ENCODE results near the gene MAPK11.

Gene MAPK11

DNA sequence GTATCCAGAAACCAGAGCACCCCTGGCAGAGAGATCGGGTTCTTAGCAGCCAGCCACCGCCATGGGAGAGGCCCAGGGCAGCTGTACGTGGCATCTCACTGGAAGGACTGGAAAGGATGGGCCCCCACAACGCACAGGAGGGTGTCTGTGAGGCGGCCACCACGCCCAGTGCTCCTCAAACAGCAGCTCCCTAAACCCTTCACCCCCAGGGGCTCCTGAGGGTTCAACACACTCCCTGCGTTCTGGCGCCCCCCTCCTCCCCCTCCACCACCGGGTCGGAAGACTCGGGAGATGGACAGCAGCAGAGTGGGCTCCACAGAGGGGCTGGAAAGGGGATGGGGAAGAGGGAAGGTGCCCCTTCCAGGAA lies 9.8 kb downstream of the MAPK11 start:
- no peak for DNase-seq

DNA sequence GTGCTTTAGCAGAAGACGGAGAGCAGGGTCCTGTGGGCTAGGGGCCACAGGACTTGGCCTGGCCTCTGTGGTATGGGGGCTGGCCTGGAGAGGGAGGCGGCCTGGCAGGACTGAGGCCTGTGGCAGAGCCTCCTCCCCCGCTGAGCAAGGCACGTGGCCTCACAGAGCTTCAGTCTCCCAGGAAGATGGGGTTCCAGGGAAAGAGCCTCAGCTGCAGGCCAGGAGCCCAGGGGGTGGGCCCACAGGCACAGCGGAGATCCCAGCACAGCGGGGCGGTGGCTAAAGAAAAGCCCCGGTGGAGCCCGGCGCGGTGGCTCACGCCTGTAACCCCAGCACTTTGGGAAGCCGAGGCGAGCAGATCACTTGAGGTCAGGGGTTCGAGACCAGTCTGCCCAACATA lies 10.9 kb downstream of the MAPK11 start:
- no peak for DNase-seq

DNA sequence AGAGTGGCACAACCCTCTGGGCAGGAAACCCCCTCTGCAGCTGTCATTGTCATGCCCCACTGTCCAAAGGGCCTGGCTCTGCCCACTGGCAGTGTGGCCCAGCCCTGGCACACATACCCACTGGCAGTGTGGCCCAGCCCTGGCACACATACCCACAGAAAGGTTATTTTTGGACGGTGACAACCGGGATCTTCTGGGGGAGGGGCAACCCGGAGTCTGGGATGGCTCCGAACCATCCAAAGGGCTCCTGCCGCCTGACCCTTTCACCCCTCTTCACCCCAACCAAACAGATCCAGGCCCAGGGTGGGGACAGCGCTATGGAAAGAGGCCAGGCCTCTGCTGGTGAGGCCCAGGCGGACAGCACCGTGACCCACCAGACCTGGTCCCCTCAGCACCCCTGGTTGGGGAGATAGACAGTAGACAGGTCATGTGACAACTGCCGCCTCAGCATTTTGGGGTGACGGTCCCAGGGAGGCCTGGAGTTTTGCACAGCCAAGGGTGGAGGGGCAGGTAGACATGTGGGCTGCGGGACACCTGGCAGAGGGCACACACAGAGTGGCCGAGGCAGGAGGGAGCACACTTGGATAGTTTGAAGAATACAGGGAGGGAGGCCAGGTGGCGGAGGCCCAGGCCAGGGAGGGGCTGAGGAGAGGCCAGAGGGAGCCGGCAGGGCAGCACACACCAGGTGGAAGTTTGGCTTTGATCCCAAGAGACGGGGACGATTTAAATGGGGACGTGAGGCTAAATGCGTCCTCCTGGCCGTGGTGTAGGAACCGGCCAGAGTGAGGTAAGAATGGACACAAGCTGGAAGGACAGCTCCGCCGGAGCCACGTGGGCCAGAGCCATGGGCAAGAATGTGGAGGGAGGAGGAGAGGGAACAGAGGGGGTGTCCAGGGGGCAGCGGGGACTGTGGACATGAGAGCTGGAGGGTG lies 11.6 kb downstream of the MAPK11 start:
- DNase-seq = no peak

DNA sequence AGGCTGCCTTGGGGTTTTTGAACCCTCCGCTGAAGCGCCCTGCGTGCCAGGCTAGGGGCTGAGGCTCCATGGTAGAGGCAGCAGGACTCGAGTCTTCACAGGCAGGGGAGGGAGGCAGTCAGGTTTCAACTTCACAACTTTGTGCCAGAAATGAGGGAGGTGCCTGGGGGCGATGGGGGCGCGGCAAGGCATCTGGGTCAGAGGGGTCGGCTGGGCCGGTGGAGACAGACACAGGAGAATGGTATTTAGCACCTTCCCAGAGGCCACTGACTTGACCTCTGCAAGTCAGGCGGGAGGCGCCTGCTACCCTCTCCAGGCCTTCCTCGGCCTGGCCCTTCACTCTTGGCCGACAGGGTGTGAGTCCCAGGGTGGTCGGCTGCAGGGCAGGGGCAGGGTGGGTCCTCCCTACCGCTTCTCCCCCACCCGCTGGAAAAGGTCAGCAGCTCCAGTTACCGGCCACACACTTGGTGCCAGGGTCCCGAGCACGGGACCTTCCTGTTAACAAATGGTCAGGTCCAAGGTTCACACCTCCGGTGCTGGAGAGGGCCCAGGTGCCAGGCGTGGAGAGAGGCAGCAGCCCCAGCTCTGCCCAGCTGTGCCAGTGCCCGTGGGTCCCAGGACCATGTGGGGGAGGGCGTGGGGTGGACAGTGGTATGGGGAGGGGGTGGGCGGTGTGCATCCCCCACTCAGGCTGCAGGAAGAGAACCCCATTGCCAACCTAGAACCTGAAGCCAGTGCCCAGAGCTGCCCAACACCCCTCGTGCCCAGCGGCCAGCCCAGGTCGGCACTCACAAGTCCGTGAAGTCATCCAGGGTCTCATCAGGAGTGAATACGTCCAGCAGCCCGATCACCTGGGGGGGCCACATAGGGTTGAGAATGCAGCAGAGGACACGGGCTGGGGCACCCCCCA lies 12.5 kb downstream of the MAPK11 start:
- no peak for DNase-seq

DNA sequence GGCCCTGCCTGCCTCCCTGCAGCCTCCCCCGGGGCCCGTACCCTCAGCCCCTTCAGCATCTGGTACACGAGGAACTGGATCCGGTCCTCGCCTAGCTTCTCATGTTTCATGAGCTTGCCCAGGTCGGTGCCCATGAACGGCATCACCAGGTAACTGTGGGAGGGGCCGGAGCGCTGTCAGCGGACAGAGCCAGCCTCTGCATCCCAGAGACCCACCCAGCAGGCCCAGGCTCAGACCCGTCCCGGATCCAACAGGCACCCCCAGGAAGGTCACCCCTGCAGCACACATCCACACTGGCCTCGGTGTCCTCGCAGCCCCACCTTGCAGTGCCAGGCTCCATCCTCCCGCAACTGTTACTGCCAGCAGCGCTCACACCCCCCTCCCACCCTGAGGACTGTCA lies 13.1 kb downstream of the MAPK11 start:
- no peak for DNase-seq

DNA sequence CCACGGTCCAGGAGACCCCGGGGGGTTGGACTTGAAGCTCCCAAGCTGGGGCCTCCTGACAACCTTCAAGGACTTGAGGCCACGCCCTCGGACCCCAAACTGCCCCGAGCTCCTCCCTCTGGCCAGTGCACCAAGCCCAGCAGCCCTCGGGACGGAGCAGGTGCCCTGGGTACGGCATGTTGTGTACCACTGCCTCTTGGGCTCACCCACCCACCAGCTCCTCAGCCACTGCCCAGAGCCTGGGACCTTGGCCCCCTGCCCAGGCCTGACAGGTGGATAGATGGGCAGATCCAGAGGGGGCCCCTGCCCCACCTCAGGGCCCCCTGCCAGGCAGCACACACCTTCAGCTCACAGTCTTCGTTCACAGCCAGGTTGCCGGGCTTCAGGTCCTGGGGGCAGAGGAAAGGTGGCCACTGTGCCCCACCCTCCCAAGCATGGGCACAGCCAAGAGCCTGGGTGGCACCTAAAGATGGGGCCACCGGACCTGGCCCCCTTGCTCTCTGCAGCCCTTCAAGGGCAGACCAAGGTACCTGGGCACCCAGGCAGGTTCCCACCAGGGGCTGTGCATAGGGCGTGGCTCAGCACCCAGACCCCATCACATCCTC lies 13.8 kb downstream of the MAPK11 start:
- no peak for DNase-seq

DNA sequence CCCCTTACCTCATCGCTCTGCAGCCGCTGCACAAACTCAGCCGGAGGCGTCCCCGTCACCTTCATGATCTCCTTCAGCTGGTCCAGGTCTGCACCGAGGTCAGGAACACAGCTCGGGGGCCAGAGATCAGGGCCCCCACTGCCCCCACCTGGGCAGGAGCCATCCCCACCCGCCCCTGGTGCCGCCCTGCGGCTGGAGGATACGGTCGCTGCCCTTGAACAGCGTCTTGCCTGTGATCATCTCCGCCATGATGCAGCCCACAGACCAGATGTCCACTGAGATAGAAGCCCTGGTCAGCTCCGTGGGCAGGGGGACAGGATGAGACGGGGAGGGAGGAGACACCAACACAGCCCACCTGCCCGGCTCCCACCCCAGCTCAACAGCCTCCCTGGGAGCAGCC lies 14.6 kb downstream of the MAPK11 start:
- DNase-seq = no peak

DNA sequence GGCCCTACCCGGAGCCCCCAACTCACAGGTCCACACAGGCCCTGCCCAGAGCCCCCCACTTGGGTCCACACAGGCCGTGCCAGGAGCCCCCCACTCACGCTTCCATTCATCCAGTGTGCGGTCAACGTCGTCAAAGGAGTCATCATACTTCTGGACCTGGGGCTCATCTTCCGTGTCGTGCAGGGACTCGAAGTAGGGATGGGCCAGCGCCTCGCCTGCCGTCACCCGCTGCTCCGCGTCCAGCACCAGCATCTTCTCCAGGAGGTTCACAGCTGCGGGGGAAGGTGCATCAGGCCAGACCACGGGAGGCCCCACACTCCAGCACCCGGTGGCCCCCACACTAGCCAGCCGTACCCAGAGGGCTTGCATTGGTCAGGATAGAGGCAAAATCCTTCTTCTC lies 15.1 kb downstream of the MAPK11 start:
- no peak for DNase-seq

DNA sequence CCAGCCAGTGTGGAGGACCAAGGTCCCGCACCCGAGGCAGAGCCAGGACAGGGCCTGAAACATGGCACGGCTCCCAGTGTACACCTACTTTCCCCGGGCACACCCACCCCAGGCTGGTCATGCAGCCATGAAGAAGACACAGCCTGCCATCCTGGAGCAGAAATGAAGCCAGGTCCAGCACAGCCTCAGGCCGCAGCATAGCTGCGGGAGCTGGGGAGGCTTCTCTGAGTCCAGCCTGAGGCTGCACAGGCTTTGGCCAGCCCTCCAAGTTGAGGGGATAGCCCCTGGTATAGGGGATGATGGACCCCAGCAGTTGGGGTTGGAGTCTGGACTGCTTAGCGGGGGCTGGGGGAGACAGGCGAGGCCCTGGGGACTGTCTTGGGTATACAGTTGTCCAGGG lies 16.2 kb downstream of the MAPK11 start:
- DNase-seq = no peak

DNA sequence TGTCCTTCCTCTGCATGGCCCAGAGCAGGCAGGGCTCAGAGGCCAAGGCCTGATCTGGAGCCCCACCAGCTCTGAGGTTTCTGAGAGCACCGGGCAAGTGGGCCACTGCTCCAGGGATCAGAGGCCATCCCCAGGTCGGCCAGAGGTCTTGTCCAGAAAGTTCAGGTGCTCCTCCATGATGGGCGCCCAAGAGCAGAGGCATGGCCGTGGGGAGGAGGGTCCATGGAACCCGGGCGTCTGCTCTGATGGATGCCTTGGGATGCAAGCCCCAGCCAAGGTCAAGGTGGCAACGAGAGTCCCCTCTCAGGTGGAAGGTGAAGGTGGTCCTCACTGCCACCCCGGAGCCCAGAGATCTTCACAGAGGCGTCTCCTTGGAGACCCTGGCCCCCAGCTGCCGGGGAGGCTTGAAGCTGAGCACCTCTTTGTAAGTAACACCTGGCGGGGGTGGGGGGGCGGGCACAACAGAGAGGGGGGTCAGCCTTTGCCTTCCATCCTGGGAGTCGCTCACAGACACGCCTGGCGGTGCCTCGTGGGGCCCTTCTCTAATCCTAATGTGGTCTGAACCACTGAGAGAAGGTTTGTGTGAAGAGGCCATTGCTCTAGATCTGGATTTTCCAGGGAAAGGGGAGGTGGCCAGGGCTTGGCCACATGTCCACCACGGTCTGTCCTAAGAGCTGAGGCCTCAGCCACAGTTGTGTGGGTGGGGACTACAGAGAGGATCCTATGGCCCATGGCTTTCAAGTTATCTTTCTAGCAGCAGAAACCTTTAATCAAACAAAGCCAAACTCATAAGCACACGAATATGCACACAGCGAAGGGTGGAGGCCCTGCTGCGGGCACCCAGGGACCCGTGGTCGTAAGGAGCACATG lies 16.9 kb downstream of the MAPK11 start:
- DNase-seq = no peak

DNA sequence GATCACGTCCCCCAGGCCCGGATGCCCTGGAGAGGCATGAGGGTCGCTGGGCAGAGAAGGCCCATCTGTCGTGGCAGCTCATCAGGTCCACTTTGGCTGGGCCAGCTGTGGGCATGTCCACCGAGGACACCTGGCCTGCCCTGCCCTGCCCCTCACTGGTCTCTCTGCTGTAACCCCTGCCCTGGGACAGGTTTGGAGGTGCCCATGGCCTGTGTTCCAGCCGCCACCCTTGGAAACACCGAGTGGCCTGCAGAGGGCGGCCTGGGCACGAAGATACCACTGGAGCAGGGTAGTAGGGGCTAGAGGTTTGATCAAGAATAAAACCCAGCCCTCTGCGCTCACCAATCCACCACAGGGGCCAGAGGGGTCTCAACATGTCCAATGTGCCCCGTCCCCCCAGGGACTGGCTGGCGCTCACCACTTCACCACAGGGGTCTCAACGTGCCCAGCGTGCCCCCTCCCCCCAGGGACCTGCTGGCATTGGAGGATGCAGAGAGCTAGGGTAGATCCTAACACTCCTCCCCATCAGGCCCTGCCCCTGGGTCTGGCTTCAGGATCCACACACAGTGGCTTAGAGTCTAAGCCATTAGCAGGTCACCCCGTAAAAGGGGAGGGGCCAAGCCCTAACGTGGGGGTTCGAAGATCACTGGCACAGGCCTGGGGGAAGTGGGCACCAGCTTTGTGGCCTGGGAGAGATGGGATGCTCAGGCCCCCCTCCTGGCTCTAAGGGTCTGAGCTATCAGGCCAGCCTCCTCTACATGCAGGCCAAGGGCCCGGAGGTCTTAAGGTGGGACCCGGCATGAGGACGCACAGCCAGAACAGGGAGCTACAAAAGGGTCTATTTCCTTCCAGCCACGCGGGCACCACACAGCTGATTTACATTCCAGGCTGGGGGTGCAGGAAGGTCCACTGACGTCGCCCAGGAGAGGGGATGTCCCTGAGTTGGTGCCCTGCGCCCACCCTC lies 17.8 kb downstream of the MAPK11 start:
- DNase-seq = peak; percentile 65

DNA sequence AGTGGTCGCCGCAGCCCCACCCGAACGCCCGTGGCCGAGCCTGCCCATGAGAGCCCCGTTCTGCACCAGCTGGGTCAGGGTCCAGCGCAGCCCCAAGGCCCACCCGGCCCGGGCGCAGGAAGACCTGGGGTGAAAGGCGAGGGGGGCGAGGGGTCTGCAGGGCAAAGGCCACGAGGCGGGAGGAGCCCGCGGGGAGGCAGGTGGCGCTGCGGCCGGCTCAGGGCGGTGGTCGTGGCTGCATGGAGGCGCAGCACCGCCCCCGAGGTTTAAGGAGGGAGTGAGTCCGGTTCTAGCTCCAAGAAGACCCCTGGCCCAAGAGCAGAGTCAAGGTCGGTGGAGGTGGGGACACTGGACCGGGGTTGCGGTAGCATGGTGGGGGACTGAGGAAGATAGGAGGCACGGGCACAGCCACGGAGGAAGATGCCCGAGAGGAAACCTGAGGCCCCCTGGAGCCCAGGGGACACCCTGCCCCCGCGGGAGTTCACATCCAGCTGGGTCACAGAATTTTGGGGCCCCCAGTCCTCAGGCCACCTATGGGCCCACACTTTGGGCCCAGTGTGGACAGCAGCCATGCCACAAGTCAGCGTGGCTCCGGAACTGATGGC lies 18.6 kb downstream of the MAPK11 start:
- no peak for DNase-seq

DNA sequence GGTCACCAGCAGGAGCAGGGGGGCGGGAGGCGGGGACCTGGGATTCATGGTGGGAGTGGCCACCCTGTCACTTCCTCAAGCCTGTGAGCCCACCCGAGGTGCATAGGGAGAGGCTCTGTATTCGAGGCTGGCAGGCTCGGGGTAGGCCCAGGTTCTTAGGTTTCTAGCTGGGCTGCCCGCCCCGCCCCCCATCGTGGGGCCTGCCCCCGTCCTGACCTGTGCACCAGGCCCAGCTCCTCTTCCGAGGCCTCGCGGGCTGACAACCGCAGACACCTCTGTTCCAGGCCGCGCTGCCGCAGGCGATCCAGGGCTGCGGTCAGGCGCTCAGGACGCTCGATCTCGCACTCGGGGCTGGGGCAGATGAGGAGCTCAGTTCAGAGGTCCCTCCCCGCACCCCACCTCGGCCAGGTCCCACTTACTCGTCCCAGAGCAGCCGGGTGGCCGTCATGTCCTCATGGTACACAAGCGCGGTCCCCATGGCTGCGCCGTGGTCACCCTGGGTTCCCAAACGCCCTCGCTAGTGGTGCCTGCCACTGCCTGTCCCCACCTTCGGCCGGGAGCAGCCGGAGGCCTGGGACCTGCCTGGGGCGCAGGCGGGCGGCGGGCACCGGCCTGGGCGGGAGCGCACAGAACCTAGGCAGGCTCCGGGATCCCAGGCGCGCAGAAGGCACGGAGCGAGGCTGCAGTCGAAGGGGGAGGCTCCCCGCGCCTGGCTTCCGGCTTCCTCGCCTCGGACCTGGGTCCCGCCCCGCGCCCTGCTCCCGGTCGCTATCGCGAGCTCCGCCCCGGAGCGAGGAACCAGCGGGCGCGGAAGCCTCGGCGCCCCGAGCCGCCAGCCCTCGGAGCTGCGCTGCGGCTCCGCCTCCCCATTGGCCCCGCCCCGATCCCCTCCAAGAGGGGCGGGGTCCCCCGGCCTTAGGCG lies 19.4 kb downstream of the MAPK11 start, which contains the start of gene HDAC10:
Gene HDAC10 (minus strand): TSS at position 711 of the 922 bp plus-strand sequence. CDS start 233 bp downstream, at position 478.
- DNase-seq = peak; percentile 82

DNA sequence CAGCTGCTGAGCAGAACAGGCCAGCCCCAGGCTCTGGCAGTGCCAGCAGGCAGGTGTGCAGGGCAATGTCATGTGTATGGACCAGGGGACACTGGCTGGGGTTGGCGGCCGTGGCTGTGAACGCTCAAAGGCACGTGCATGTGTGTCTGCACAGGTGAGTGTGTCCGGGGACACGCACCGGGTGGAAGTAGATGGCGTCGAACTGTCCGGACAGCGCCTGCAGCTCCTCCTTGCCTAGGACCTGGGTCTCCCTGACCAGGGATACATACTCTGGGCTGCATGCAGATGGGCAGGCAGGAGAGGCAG lies 20.0 kb downstream of the MAPK11 start:
- DNase-seq = no peak

DNA sequence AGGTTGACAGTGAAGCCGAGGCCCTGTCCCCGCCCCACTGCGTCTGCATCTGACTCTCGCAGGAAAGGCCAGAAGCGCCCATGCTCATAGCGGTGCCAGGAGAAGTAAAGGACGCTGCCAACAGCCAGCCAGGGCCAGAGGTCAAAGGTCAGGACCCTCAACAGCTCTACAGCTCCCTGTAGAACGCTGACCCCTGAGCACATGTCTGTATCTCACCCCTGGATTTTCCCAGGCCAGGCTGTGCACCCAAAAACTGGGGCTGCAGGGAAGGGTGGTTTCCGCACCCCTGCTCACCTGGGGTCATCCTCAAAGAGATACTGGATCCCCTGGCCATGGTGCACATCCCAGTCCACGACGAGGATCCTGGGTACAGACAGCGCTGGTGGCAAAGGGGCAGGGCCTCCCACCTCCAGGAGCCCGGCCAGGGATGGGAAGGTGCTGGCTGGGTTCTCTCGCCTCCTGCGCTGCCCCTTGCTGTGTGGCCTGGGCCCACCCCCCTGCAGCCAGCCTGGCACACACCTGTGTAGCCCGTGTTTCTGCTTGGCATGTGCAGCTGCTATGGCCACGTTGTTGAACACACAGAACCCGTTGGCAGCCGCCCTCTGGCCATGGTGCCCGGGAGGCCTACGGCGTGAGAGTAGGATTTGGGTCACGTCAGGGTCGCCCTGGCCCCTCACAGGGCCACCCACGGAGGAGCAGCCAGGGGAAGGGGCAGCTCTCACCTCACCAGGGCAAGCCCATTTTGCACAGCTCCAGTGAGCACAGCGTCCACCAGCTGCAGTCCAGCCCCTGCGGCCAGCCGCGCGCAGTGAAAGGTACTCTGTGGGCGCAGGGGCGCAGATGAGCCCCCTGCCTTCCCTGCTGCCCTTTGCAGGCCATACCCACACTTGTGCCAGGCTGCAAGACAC lies 20.6 kb downstream of the MAPK11 start:
- no peak for DNase-seq

DNA sequence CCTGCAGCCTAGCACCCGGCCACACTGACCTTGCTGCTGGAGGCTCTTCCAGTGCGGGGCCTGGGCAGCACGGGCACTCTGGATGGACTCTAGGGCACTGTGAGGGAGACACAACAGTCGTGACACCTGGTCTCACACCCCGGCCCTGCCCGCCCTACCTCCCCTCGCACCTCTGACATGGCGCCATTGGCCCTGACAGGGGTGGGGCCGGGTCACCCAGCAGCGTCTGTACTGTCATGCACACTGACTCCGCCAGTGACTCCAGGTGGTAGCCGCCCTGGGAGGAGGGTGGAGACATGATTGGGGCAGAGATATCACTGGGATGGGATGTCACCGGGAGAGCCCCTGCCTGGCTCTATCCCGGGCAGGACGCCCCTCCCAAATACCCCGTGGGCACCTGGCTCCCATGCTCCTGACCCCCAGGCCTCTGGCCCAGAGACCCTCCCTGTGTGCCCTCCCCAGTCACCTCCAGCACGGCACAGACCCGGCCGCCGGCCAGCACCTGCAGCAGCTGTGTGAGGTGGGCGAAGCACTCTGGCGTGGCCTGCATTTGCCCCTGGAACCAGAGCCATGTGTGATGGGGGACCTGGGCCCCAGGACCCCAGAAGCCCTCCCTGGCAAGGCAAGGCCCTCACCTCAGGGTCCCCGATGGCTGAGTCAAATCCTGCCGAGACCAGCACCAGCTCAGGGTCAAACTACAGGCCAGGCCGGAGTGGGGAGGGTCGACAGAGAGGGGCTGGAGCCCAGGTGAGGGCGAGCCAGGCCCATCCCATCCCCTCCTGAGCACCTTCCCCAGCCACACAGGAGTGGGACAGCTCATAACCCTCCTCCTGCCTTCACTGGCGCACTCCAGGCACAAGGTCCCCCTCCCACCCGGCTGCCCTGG lies 21.7 kb downstream of the MAPK11 start:
- no peak for DNase-seq

DNA sequence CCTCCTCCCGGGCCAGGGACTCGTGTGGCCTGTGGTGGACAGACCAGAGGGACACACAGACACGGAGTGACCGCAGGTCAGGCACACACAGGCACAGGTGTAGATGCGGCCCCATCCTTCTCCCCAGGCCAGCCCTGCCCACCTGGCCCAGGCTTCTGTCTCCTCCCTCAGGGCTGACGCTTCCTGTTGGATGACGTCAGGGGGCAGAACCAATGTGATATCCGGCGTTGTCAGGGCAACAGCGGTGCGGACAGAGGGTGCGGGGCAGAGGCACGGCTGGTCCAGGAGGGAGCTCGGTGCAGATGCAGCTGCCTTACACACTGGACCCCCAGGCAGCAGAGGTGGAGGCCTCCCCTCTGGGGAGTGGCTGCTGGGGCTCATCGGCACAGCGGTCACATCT lies 22.4 kb downstream of the MAPK11 start:
- peak; percentile 58 for DNase-seq

All from fibroblast of skin of back (primary cell).